NCI-H1092 treated with DMSO at 0.1 percent for 48 hours (cell line): ENCODE measurements around the gene SRGAP1.
"Not testable (repeated sequence)": the region's sequence is repeated elsewhere in the genome, so short reads cannot be mapped to it uniquely, and the experiment has no call there.

Experiments
- DNase-seq: peaks from one replicate; lab custom pipeline; 2025; lab: John Stamatoyannopoulos, UW

Gene SRGAP1

GRCh38 chr12:64171715-64172114 is 327.2 kb downstream of the SRGAP1 start:
- DNase-seq, result no peak

GRCh38 chr12:64172143-64172970 is 327.9 kb downstream of the SRGAP1 start:
- DNase-seq, result no peak

- no peak for DNase-seq
These were observed 329.0 kb downstream of the SRGAP1 start for GRCh38 chr12:64173456-64173855.

- DNase-seq, result no peak
These were observed 330.9 kb downstream of the SRGAP1 start for GRCh38 chr12:64175254-64175945.

- no peak for DNase-seq
These were observed 332.5 kb downstream of the SRGAP1 start for GRCh38 chr12:64177001-64177400.

- no peak for DNase-seq
These were observed 333.6 kb downstream of the SRGAP1 start for GRCh38 chr12:64178122-64178521.

GRCh38 chr12:64180951-64181350 is 336.5 kb downstream of the SRGAP1 start:
- no peak for DNase-seq

GRCh38 chr12:64181430-64182291 is 337.2 kb downstream of the SRGAP1 start:
- DNase-seq, result peak; percentile 15

- no peak for DNase-seq
These were observed 339.7 kb downstream of the SRGAP1 start for GRCh38 chr12:64184216-64184615.

GRCh38 chr12:64186789-64187188 is 342.3 kb downstream of the SRGAP1 start:
- DNase-seq, result no peak

- DNase-seq, result no peak
These were observed 342.9 kb downstream of the SRGAP1 start for GRCh38 chr12:64187370-64187769.

- DNase-seq, result no peak
These were observed 343.3 kb downstream of the SRGAP1 start for GRCh38 chr12:64187794-64188193.

- DNase-seq, result no peak
These were observed 345.0 kb downstream of the SRGAP1 start for GRCh38 chr12:64189530-64189929.

- DNase-seq, result no peak
These were observed 345.6 kb downstream of the SRGAP1 start for GRCh38 chr12:64190140-64190539.

- no peak for DNase-seq
These were observed 348.3 kb downstream of the SRGAP1 start for GRCh38 chr12:64192644-64193444.

- DNase-seq, result no peak
These were observed 349.4 kb downstream of the SRGAP1 start for GRCh38 chr12:64193931-64194330.

GRCh38 chr12:64194333-64195149 is 350.0 kb downstream of the SRGAP1 start:
- DNase-seq, result no peak

GRCh38 chr12:64195841-64196240 is 351.3 kb downstream of the SRGAP1 start:
- DNase-seq, result not testable (repeated sequence)

GRCh38 chr12:64203036-64203435 is 358.5 kb downstream of the SRGAP1 start:
- no peak for DNase-seq

GRCh38 chr12:64203775-64204174 is 359.3 kb downstream of the SRGAP1 start:
- DNase-seq, result no peak

- no peak for DNase-seq
These were observed 361.0 kb downstream of the SRGAP1 start for GRCh38 chr12:64205542-64205941.
